ENCODE data around the gene UBAP2L. TPM values are rescaled to one million over a fixed set of nuclear protein-coding genes. Genes with fewer than 3 reads are reported as not detected.

The UBAP2L gene
- total RNA-seq, 2 donors from 2014 or later = 198 to 224 TPM

DNA sequence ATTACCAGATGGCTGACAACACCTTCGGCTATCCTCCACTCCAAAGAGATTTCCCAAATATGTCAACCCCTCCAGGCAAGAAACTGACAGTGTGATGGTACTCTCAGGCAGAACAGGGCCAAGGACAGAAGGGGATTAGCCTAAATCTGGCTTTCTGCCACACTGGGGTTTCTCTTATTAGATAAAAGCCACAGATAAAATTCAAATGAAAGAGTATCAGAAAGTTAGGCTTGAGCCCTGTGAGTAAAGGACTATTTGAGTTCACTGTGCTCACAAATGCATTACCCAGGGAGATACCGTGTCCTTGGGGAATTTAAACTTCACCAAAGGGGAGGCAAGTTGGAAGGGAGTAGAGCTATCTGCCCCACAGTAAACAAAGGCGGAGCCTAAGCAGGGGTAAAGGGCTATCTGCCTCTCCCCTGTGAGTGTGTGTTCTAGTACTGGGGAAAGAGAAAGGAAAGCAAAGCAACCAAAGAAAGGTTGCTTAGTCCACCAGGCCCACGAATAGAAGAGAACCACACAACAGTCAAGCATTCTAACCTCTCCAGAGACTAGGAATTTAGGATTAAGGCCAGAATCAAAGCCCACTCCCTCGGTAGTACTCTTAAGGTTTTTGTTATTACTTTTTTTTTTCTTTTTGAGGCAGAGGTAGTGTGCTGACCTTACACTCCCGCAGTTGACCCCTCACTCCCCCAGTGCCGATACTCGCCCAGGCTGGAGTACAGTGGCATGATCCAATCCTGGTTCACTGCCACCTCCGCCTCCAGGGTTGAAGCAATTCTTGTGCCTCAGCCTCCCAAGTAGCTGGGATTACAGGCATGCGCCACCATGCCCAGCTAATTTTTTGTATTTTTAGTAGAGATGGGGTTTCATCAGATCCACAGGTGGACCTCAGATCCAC is 41.6 kb upstream of the UBAP2L start:
- H3K27me3 Mint-ChIP-seq (ENCODE audit: insufficient read depth) = no peaks in the 10 kb centered on the region
- H3K27me3 ChIP-seq (ENCODE audit: control insufficient read depth, insufficient read depth, low read length, poor library complexity, severe bottlenecking) = no peaks in the 10 kb centered on the region
- no peaks in the 10 kb centered on the region for H3K9me3 Mint-ChIP-seq
- H3K27ac ChIP-seq (ENCODE audit: low read depth, low read length) = peak overlapping the region; percentile 19
- H3K27ac Mint-ChIP-seq = peak overlapping the region; percentile 86
- peak overlapping the region; percentile 56 for H3K9ac ChIP-seq (ENCODE audit: extremely low read depth, low read length, poor library complexity, severe bottlenecking)
- H3K36me3 ChIP-seq (ENCODE audit: control insufficient read depth, insufficient read depth, low read length) = peaks cover 45% of the 10 kb centered on the region
- H3K4me3 Mint-ChIP-seq = peak overlapping the region; percentile 97
- TF ChIP-seq, protein P1, sequence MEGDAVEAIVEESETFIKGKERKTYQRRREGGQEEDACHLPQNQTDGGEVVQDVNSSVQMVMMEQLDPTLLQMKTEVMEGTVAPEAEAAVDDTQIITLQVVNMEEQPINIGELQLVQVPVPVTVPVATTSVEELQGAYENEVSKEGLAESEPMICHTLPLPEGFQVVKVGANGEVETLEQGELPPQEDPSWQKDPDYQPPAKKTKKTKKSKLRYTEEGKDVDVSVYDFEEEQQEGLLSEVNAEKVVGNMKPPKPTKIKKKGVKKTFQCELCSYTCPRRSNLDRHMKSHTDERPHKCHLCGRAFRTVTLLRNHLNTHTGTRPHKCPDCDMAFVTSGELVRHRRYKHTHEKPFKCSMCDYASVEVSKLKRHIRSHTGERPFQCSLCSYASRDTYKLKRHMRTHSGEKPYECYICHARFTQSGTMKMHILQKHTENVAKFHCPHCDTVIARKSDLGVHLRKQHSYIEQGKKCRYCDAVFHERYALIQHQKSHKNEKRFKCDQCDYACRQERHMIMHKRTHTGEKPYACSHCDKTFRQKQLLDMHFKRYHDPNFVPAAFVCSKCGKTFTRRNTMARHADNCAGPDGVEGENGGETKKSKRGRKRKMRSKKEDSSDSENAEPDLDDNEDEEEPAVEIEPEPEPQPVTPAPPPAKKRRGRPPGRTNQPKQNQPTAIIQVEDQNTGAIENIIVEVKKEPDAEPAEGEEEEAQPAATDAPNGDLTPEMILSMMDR (conservative IDR thresholded peaks at IDR 0.05) = no peak
- DNase-seq = no peak
- WGBS, 2 experiments (ENCODE audit: insufficient coverage in 1 of 2, insufficient read length in 1 of 2) = 84 to 92% methylated on average over 6 to 10 of the region's 10 CpGs
- no peaks in the 10 kb centered on the region for H3K9me3 ChIP-seq (ENCODE audit: control insufficient read depth, low read length)
- H3K4me3 ChIP-seq (ENCODE audit: low read length) = peak overlapping the region; percentile 97
- peaks cover 5% of the 10 kb centered on the region for H3K4me1 ChIP-seq (ENCODE audit: control insufficient read depth, insufficient read depth, low read length)
- peaks cover 49% of the 10 kb centered on the region for H3K36me3 Mint-ChIP-seq (ENCODE audit: low read depth)
- peaks cover 50% of the 10 kb centered on the region for H3K4me1 Mint-ChIP-seq

DNA sequence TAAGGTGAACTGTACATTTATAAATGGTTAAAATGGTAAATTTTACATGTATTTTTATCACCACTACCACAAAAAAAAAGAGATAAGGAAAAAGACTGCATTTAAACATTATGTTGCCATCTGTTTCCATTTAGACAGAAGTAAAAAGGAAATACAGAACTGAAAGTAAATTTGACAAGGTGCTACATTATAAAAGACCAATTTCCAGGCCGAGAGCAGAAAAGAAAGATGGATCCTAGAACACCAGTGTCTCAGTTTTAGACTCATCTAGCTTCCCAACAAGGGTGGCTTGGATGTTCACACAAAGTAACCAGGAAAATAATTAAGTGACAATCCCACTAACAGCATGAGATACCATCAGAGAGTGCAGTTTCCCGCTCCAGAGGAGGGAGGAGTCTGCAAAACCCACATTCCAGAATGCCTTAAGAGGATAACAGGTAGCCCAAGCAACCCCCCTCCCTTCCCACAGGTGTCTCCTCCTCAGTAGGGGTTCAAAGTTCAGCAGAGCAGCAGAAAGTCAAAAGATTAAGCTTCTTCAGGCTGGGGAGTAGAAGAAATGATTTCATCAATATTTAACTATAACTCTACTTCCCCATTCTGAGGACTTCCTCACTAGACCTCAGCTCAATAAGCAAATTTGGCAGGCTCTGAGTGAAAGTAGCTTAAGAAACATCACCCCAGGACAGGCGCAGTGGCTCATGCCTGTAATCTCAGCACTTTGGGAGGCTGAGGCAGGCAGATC is 40.6 kb upstream of the UBAP2L start:
- peak; percentile 68 for DNase-seq
- H3K27ac ChIP-seq (ENCODE audit: low read depth, low read length) = no peak overlapping the region
- Mint-ChIP-seq H3K4me1 (peaks cover 50% of the 10 kb centered on the region), H3K27ac (peak overlapping the region; percentile 86), H3K9me3 (no peaks in the 10 kb centered on the region), H3K27me3 (ENCODE audit: insufficient read depth) (no peaks in the 10 kb centered on the region), H3K4me3 (peak overlapping the region; percentile 97), H3K36me3 (ENCODE audit: low read depth) (peaks cover 42% of the 10 kb centered on the region)
- peak overlapping the region; percentile 97 for H3K4me3 ChIP-seq (ENCODE audit: low read length)
- no peaks in the 10 kb centered on the region for H3K9me3 ChIP-seq (ENCODE audit: control insufficient read depth, low read length)
- 68 to 69% methylated on average over 2 to 3 of the region's 3 CpGs for WGBS, 2 experiments (ENCODE audit: insufficient coverage in 1 of 2, insufficient read length in 1 of 2)
- peaks cover 5% of the 10 kb centered on the region for H3K4me1 ChIP-seq (ENCODE audit: control insufficient read depth, insufficient read depth, low read length)
- H3K9ac ChIP-seq (ENCODE audit: extremely low read depth, low read length, poor library complexity, severe bottlenecking) = peak overlapping the region; percentile 56
- no peaks in the 10 kb centered on the region for H3K27me3 ChIP-seq (ENCODE audit: control insufficient read depth, insufficient read depth, low read length, poor library complexity, severe bottlenecking)
- peaks cover 38% of the 10 kb centered on the region for H3K36me3 ChIP-seq (ENCODE audit: control insufficient read depth, insufficient read depth, low read length)
- TF ChIP-seq, protein P1 (conservative IDR thresholded peaks at IDR 0.05) = no peak

DNA sequence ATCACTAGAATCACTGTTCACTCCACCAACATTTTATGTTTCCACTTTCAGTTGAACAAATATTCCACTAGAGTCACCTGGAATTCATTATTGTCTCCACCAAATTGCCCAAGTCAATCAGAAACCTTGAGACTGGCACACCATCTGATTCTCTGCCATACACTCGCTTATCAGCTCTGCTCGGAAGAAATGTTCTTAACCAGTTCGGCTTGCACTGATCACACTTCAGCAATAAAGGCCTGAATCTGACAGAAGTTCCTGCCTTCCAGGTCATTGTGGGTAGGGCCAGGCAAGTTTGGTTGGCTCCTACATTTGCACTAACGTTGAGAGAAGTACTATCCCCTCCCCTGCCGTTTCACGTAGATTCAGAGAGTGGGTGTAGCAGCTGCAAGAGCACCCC is 38.8 kb upstream of the UBAP2L start:
- TF ChIP-seq, protein P1 (conservative IDR thresholded peaks at IDR 0.05) = no peak
- H3K9ac ChIP-seq (ENCODE audit: extremely low read depth, low read length, poor library complexity, severe bottlenecking) = peak overlapping the region; percentile 69

More for the DNA sequence above, 38.8 kb upstream of the UBAP2L start:
- Histone ChIP-seq H3K27ac (ENCODE audit: low read depth, low read length) (peak overlapping the region; percentile 32), H3K36me3 (ENCODE audit: control insufficient read depth, insufficient read depth, low read length) (peaks cover 20% of the 10 kb centered on the region), H3K4me1 (ENCODE audit: control insufficient read depth, insufficient read depth, low read length) (peaks cover 15% of the 10 kb centered on the region), H3K4me3 (ENCODE audit: low read length) (peak overlapping the region; percentile 97), H3K9me3 (ENCODE audit: control insufficient read depth, low read length) (no peaks in the 10 kb centered on the region), H3K27me3 (ENCODE audit: control insufficient read depth, insufficient read depth, low read length, poor library complexity, severe bottlenecking) (no peaks in the 10 kb centered on the region)
- WGBS, 2 experiments (ENCODE audit: insufficient coverage in 1 of 2, insufficient read length in 1 of 2) = 6 to 7% methylated on average over 6 of the region's 6 CpGs
- Mint-ChIP-seq H3K4me3 (peak overlapping the region; percentile 97), H3K4me1 (peaks cover 66% of the 10 kb centered on the region), H3K27me3 (ENCODE audit: insufficient read depth) (no peaks in the 10 kb centered on the region), H3K9me3 (no peaks in the 10 kb centered on the region), H3K36me3 (ENCODE audit: low read depth) (peaks cover 26% of the 10 kb centered on the region), H3K27ac (peak overlapping the region; percentile 97)
- no peak for DNase-seq

Measured in endodermal cell (in vitro differentiated cells).